ENCODE data around the gene SVIL. TPM values are rescaled to one million over a fixed set of nuclear protein-coding genes. Genes with fewer than 3 reads are reported as not detected.
"Not testable (repeated sequence)": the region's sequence is repeated elsewhere in the genome, so short reads cannot be mapped to it uniquely, and the experiment has no call there.

SVIL gene
- total RNA-seq, 1 donor from 2014 or later: 0.62 TPM

GRCh38 chr10:29514306-29514705 lies 120.5 kb downstream of the SVIL start:
- H3K36me3 Mint-ChIP-seq (ENCODE audit: low read depth): no peaks in the 10 kb centered on the region
- no peak overlapping the region for H3K4me3 Mint-ChIP-seq
- intact Hi-C loops (cut with micrococcal nuclease): loop anchor here (5.0 kb wide), 1 partner anchor 852 kb away; no protein-coding TSS in a partner anchor
- no peaks in the 10 kb centered on the region for H3K4me1 Mint-ChIP-seq
- ChIA-PET POLR2A (no interaction called here), CTCF (interaction anchor here (1.2 to 2.6 kb wide), 2 partner anchors 18 to 64 kb away, joined by 3 to 12 read pairs; no protein-coding TSS in a partner anchor)
- no peaks in the 10 kb centered on the region for H3K9me3 Mint-ChIP-seq
- H3K27ac Mint-ChIP-seq: no peak overlapping the region
- DNase-seq (no peak), ATAC-seq (ENCODE audit: low read depth) (no peak)
- no peaks in the 10 kb centered on the region for H3K27me3 Mint-ChIP-seq
- TF ChIP-seq, protein P1, sequence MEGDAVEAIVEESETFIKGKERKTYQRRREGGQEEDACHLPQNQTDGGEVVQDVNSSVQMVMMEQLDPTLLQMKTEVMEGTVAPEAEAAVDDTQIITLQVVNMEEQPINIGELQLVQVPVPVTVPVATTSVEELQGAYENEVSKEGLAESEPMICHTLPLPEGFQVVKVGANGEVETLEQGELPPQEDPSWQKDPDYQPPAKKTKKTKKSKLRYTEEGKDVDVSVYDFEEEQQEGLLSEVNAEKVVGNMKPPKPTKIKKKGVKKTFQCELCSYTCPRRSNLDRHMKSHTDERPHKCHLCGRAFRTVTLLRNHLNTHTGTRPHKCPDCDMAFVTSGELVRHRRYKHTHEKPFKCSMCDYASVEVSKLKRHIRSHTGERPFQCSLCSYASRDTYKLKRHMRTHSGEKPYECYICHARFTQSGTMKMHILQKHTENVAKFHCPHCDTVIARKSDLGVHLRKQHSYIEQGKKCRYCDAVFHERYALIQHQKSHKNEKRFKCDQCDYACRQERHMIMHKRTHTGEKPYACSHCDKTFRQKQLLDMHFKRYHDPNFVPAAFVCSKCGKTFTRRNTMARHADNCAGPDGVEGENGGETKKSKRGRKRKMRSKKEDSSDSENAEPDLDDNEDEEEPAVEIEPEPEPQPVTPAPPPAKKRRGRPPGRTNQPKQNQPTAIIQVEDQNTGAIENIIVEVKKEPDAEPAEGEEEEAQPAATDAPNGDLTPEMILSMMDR (IDR thresholded peaks at IDR 0.05): no peak

DNA sequence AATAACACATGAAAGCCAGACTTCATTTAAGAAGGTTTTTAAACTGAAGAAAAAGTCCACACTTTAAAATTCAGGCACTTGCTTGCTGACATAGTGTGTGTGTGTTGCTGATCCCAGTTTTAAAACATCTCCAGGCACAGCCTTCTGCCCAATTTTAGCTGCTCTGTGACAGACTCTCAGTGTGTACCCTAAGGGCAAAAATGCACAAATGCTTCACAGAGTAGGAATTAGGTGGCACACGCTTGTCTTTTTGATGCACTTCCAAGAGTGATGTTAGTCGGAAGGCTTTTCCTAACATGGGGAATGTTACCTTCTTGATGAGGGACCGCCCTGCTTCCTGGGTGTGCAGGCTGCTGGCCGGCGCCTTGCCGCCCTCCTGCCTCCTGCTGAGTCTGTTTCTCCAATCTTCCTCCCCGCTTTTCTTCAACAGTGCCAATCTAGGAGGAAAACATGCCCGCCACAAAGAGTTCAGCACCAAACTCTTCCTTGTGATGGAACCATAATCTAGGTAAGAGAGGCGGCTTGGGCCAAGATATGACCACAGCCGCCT lies 122.3 kb downstream of the SVIL start:
- intact Hi-C loops (cut with micrococcal nuclease): loop anchor here (5.0 kb wide), 1 partner anchor 850 kb away; no protein-coding TSS in a partner anchor
- Mint-ChIP-seq H3K27ac (no peak overlapping the region), H3K4me3 (no peak overlapping the region), H3K4me1 (no peaks in the 10 kb centered on the region), H3K9me3 (no peaks in the 10 kb centered on the region), H3K27me3 (no peaks in the 10 kb centered on the region), H3K36me3 (ENCODE audit: low read depth) (no peaks in the 10 kb centered on the region)
- CTCF ChIA-PET: interaction anchor here (2.6 kb wide), 1 partner anchor 16 kb away, joined by 12 read pairs; no protein-coding TSS in a partner anchor
- TF ChIP-seq, protein P1 (IDR thresholded peaks at IDR 0.05): no peak
- ATAC-seq (ENCODE audit: low read depth) (no peak), DNase-seq (no peak)
- POLR2A ChIA-PET: no interaction called here

GRCh38 chr10:29511806-29512205 lies 123.0 kb downstream of the SVIL start:
- H3K27me3 Mint-ChIP-seq; ATAC-seq (ENCODE audit: low read depth); H3K4me1 Mint-ChIP-seq; H3K27ac Mint-ChIP-seq; POLR2A ChIA-PET; DNase-seq; H3K4me3 Mint-ChIP-seq; H3K9me3 Mint-ChIP-seq; H3K36me3 Mint-ChIP-seq (ENCODE audit: low read depth): not testable (repeated sequence)
- CTCF ChIA-PET: interaction anchor here (2.6 kb wide), 1 partner anchor 15 kb away, joined by 12 read pairs; no protein-coding TSS in a partner anchor
- intact Hi-C loops (cut with micrococcal nuclease): loop anchor here (5.0 kb wide), 1 partner anchor 850 kb away; no protein-coding TSS in a partner anchor

DNA sequence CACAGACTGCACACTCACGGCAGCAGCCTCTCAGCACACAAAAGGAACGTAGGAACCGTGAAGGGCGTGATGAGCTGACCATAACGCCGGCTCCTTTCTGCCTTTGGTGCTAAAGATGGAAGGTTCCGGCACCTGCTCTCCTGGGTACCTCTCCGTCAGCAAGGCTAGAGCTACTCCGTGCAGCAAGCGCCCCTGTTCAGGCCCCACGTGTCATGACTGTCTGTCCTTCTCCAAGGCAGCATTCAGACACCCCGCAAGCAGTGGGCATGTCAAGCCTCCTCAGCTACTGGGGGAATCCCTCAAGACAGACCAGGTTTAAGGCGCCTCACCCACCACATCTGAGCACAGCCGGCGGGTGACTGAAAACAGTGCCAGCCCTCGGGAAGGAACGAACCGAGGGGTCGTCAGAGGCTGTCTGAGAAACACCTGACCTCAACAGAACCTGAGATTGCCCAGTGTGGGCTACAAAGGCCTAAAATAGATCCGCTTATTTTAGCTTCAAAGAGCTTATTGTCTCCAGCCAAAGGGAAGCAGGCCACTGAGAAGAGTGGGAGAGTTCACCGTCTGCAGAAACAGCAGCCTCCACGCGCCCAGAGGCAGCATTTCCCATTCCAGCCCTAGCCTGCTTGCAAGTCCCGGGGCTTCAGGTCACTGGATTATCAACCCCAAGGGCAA lies 124.2 kb downstream of the SVIL start:
- CTCF ChIA-PET; ATAC-seq (ENCODE audit: low read depth); H3K27ac Mint-ChIP-seq; POLR2A ChIA-PET; H3K4me3 Mint-ChIP-seq; H3K36me3 Mint-ChIP-seq (ENCODE audit: low read depth); H3K9me3 Mint-ChIP-seq; H3K4me1 Mint-ChIP-seq; H3K27me3 Mint-ChIP-seq; DNase-seq: not testable (repeated sequence)
- intact Hi-C loops (cut with micrococcal nuclease): loop anchor here (5.0 kb wide), 1 partner anchor 848 kb away; no protein-coding TSS in a partner anchor

DNA sequence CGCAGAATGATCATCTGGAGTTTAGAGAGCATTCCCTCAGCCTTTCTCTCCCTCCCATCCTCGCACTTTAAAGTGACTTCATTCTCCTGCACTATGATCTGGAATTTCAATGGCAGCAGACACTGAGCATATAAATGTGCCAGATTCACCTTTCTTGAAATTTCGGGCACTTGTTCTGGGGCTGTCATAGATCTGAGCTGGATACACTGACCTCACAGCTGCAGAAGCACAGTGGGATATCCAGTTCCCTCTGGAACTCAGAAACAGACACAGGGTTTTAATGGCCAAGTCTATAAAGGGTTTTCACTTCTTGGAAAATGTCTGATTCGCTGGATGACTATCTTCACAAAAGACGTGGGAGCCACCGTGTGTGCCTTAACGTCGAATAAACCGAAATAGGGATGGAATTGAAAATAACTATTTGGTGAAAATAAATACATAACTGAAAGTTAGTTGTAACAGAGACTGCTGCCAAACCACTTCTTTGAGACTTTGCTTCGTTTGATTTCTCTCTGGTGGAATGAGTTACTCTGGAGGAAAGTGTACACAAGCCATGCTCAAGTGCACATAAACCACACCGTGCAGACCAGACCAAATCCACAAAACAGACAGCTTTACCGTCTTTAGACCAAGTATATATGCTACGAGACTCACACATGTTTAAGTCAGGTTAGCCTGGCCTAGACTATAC lies 126.1 kb downstream of the SVIL start:
- Mint-ChIP-seq H3K27me3 (peaks cover 4% of the 10 kb centered on the region), H3K4me1 (no peaks in the 10 kb centered on the region)
- intact Hi-C loops (cut with micrococcal nuclease): no loop called here

DNA sequence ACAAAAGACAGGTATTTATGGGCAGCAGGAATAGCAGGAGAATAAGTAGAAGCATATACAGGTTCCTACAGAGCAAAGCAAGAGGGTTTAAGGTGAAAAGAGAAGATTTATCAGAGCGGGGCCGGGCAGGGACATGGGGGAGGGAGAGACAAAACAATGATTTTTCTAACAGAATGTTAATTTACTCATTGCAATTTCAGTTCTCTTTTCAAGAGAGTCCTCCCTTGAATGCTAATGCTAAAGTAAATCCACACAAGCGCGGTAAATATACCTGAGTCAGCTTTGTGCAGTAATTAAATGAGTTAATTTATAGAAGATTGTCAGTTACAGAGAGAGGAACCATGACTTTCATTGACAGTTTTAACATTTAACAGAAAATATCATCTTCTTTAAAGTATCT lies 127.0 kb downstream of the SVIL start:
- H3K4me1 Mint-ChIP-seq; H3K27me3 Mint-ChIP-seq; H3K4me3 Mint-ChIP-seq; H3K36me3 Mint-ChIP-seq (ENCODE audit: low read depth); CTCF ChIA-PET; H3K9me3 Mint-ChIP-seq; H3K27ac Mint-ChIP-seq; DNase-seq; POLR2A ChIA-PET; ATAC-seq (ENCODE audit: low read depth); intact Hi-C loops (cut with micrococcal nuclease): not testable (repeated sequence)

More for the DNA sequence above, 126.1 kb downstream of the SVIL start:
- ChIA-PET CTCF (no interaction called here), POLR2A (no interaction called here)
- Mint-ChIP-seq H3K4me3 (no peak overlapping the region), H3K9me3 (no peaks in the 10 kb centered on the region), H3K36me3 (ENCODE audit: low read depth) (no peaks in the 10 kb centered on the region), H3K27ac (no peak overlapping the region)
- ATAC-seq (ENCODE audit: low read depth): no peak
- DNase-seq: no peak
- TF ChIP-seq, protein P1 (IDR thresholded peaks at IDR 0.05): no peak

GRCh38 chr10:29506324-29506921 lies 128.3 kb downstream of the SVIL start:
- H3K27ac Mint-ChIP-seq; H3K4me3 Mint-ChIP-seq; H3K36me3 Mint-ChIP-seq (ENCODE audit: low read depth); H3K27me3 Mint-ChIP-seq; H3K4me1 Mint-ChIP-seq; DNase-seq; CTCF ChIA-PET; POLR2A ChIA-PET; ATAC-seq (ENCODE audit: low read depth); H3K9me3 Mint-ChIP-seq; intact Hi-C loops (cut with micrococcal nuclease): not testable (repeated sequence)

Data from activated B cell treated with CpG ODN at 0.5 μM for 24 hours (primary cell).